ENCODE data around the gene HAPLN2.
"Not testable (repeated sequence)": the region's sequence is repeated elsewhere in the genome, so short reads cannot be mapped to it uniquely, and the experiment has no call there.

The HAPLN2 gene

DNA sequence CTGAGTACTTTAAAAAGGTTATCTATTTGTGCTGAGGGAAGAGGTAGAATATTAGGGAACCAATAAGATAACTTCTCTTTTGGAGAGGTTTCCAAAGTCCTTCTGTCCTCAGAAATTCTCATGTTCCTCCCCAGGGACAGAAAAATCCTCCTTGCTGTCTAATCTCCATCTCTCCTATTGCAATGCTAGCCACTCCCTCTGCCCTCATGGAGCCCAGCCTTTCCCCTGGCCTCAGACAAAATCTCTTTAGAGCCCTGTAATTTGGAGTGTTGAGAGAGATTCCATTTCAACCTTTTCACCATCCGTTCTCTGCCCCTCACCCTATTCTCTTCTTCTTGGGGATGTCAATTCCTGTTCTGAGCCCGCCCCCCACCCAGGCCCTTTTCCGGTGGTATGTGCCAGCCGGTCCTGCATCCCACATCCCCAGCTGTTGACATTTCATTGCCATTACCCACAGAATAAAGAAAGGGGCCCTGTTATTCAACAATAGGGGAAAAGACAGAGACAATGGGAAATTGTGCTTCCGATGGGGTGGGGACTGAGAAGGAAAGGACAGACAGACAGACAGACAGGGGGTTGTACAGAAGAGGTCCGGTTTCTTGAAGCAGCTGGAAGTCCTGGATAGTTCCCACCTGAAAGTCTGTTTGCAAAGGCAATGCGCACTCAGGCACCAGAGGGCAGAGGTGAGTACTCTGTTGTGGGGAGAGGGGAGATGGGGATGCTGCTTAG lies at the start of gene HAPLN2:
Gene HAPLN2, plus strand, starts transcription at position 563 of the 729 bp plus-strand sequence. CDS start 4,076 bp downstream, outside the sequence.
- no peak for DNase-seq

GRCh38 chr1:156571261-156571852 lies 47.9 kb upstream of the HAPLN2 start:
- no peak for DNase-seq

DNA sequence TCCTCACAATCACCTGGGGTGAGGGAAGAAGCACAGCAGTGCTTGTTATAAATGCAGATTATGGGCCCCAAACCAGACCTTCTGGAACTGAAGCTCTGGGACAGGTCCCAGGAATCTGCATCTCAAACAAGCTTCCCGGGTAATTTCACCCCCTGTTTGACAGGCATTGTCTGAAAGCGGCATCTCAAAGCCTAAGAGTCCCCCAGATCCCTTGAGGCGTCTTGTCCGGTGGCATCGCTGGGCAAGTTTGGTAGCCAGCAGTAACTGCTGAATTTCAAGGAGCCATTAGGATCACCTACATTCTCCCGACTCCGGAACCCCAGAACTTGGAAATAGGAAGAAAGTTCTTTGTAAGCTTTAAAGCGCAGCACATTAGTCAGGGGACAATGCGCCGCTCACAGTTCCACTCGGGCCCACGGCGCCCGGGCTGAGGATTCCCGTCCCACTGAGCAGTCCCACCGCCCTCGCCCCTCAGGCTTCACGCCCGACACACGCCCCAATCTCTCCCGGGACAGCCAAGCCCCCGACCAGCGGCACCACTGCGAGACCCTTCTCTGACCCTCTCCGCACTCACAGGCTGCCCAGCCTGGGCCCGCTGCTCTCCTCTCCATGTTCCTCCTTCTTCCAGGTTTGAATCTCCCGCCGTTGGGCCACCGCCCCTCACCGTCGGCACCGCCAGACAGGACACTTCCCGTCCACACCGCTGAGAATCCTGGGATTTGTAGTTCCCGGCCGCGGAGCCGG lies 47.1 kb upstream of the HAPLN2 start, which contains the start of gene IQGAP3:
Gene IQGAP3, minus strand, starts transcription at position 647 of the 744 bp plus-strand sequence. Its CDS starts 36 bp downstream, at position 611.
- peak; percentile 60 for DNase-seq

- DNase-seq: no peak
These were observed 46.6 kb upstream of the HAPLN2 start for GRCh38 chr1:156572663-156573018.

DNA sequence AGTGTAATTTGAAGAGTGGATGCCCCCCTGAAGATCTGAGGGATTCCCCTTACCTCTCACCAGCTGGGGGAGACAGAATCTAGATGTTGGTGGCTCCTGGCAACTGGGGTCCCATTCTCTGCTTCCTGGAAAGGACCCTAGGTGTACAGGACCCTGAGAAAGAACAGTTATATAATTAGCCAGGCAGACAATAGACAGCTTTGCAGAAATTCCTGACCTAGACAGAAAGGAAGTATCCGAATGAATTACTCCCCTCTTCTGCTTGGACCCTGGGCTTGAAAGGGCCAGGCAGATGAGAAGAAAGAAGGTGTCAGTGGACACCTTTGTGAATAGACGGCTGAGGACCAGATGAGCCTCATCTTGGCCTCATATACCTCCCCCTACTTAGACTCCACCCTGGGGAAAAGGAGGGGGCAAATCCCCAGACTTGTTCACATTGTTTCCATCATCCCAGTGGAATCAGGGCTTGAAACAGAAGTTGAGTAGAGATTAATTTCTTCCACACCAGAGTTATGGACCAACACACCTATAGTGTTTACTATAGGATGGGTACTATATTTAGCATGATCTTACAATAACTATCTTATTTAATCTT lies 45.1 kb upstream of the HAPLN2 start:
- no peak for DNase-seq

DNA sequence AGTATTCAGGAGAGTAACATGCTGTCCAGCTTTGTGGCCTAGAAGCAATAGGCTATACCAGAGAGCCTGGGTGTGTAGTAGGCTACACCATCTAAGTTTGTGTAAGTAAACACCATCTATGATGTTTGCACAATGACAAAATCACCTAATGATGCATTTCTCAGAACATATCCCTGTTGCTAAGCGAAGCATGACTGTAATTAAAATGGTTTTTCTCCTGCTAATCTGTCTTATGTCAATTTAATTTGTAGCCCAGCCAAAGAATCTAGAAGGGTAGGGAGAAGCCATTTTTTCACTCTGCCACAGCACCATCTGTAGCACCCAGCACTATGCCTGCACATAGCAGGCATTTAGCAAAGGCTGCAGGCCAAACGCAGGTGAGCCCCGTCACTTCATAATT lies 41.7 kb upstream of the HAPLN2 start:
- no peak for DNase-seq

DNA sequence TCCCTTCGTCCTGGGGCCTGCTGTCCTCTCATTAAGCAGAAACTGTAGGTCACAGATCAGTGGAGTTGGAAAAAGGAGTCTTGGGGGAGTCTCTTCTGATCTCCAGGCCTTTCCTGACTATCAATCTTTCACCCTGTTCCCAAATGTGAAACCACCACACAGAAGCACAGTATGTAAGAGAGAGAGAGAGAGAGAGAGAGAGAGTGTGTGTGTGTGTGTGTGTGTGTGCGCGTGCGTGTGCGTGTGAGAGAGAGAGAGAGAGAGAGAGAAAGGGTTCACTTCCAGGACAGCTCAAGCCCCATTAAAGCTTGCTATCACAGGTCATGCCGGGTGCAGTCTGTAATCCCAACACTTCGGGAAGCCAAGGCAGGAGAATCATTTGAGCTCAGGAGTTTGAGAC lies 41.2 kb upstream of the HAPLN2 start:
- DNase-seq: no peak

GRCh38 chr1:156579472-156579871 lies 39.7 kb upstream of the HAPLN2 start, which contains the start of gene TTC24:
Gene TTC24, plus strand, starts transcription at chr1:156579723. Its CDS starts 1,642 bp downstream, at chr1:156581365.
- no peak for DNase-seq

DNA sequence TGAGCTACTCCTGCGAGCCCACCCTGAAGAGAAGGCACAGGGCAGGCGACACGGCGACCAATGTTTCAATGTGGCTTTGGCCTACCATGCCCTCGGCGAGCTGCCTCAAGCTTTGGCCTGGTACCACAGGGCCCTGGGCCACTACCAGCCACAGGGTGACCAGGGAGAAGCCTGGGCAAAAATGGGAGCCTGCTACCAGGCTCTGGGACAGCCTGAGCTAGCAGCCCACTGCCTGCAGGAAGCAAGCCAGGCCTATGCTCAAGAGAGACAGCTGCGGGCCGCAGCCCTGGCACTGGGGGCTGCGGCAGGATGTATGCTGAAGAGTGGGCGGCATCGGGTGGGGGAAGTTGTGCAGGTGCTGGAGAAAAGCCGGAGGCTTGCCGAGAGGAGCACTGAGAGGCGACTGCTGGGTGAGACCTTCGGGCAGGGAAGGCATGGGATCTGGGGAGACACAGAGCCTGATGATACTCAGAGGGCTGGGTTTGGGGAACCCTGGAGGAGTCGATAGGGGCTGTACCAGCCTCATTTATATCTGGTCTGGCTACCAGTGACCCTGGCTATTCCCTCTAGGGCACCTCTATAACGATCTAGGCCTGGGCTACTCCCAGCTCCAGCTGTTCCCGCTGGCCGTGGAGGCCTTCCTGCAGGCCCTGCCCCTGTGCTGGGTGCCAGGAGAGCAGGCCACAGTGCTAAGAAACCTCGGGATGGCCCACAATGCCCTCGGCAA lies 37.4 kb upstream of the HAPLN2 start:
- DNase-seq: peak; percentile 33

- DNase-seq: no peak
These were observed 36.7 kb upstream of the HAPLN2 start for GRCh38 chr1:156582388-156583017.

DNA sequence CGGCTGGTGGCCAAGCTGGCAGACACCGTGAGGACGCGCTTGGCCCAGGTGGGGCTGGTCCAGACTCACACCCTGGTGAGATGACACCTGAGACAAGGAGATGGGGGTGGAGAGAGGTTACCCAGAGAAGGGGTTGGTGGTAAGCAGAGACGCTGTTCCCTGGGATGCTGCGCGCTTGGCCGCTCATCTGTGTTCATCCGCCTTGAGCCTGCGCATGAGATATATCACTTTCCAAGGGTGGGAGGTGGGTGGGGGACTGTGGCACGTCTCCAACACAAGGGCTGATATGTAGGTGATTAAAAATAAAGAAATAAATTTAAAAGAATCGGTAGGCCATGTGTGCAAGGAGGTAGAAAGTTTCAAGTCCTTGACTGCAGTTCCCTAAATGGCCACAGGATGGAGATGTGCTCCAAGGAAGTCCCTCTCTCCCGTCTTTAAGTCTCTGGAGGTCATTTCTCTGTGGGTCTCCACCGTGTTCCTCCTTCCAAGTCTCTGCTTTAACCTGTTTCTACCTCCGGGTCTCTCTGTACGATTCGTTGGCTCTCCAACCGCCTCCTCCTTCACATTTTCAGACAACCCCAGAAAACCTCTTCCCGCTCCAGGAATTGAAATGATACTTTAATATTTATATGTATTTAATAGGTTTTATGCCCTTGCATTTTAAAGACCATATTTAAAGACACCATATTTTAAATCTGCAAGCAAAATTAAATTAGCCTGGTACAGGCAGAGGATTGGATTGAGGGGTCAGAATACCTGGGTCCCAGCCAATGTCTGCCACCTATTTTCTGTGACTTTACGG lies 35.2 kb upstream of the HAPLN2 start:
- DNase-seq: peak; percentile 70

DNA sequence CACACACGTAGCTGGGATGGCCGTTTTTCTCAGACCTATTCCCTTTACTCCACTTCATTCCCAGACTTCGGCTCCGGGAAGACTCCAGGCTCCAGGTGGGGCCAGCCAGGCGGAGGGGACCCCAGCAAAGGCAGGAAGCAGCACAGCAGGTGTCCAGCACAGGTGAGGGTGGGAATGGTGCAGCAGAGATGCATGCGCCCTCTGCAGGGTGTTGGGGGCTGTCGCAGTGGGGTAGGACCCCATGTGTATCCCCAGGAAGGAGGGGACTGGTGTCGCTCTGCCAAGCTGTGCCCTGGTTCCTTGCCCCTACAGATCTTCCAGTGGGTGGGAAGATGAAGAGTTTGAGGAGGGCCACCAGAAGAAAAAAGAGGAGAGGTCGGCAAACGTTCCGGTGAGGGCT lies 34.4 kb upstream of the HAPLN2 start:
- DNase-seq: no peak

DNA sequence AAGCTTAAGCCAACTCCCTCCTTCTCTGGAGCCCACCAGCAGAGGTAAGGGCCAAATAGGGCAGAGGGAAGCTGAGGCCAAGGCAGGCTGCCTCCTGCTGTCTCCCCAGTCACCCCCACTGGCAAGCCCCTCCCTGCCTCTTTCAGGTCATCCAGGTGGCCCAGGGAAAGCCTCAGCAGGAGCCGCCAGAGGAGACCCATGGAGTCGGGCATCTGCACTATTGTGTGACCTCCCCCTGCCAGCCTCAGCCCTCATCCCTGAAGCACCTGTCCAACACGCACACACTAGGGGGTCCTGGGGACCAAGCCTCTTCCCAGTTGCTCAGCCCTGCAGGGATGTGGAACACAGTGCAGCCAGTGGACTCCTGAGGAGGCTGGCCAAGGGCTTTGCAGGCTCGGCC lies 32.9 kb upstream of the HAPLN2 start:
- DNase-seq: no peak

- no peak for DNase-seq
These were observed 32.2 kb upstream of the HAPLN2 start for GRCh38 chr1:156586892-156587477.

GRCh38 chr1:156587927-156588326 lies 31.3 kb upstream of the HAPLN2 start:
- DNase-seq: not testable (repeated sequence)

- no peak for DNase-seq
These were observed 29.7 kb upstream of the HAPLN2 start for GRCh38 chr1:156589546-156589945.

GRCh38 chr1:156590326-156591180 lies 28.7 kb upstream of the HAPLN2 start:
- no peak for DNase-seq

DNA sequence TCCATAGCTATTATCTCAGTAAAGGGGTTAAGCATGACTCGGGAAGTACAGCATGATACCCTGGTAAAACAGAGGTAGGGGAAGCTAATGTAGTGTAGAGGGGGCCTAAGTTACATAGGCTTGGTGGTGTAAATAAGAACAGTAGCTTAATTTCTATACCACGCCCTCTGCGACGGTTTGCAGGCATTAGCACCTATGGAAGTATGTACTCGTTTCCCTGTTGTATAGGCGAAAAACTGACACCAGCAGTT lies 28.1 kb upstream of the HAPLN2 start:
- DNase-seq: no peak

DNA sequence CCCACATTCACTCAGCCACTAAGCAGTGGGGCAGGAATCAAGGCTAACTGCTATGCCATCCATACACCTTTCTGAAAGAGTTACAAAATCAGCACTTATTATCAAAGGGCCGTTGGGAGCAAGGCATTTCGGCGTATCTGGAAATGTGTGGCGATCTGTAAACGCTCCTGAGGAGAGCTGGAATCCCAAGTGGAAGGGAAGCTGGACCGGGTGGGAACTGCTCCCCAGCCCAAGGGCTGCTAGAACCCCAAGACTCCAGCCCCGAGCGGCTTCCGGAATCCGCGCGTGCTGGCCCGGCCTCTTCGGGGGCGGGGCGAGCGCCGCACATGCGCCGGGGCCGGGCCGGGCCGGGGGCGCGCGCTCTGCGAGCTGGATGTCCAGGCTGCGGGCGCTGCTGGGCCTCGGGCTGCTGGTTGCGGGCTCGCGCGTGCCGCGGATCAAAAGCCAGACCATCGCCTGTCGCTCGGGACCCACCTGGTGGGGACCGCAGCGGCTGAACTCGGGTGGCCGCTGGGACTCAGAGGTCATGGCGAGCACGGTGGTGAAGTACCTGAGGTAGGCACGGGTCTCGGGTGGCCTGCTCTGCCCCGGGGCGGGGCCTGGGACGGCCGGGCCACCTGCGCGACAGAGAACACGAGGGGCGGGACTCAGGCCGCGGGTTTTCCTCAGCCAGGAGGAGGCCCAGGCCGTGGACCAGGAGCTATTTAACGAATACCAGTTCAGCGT lies 27.6 kb upstream of the HAPLN2 start, which contains the start of gene NAXE:
Gene NAXE, plus strand, starts transcription at position 345 of the 726 bp plus-strand sequence. Its CDS starts 29 bp downstream, at position 374.
- DNase-seq: peak; percentile 80
